CD4-positive, alpha-beta memory T cell (primary cell): ENCODE results near the gene SUPV3L1. TPM values are rescaled to one million over a fixed set of nuclear protein-coding genes. Genes with fewer than 3 reads are reported as not detected.

ENCODE experiments used
- CTCF ChIA-PET: fragments of 350-600 bp; sonication (Branson Sonifier 250); formaldehyde crosslinking; loops from one replicate; lab custom pipeline; 2021; ENCODE audit warnings: inconsistent platforms; ENCODE audit not compliant: partially characterized antibody; lab: Charles Lee
- POLR2A ChIA-PET: fragments of 350-600 bp; sonication (Branson Sonifier 250); formaldehyde crosslinking; loops from one replicate; lab custom pipeline; 2021; ENCODE audit not compliant: partially characterized antibody; lab: Charles Lee
- DNase-seq, 5 donors: peaks; one replicate each; pipeline versions ENCODE4 v3.0.0 to v3.0.0-alpha.2; 2020 to 2022; ENCODE audit warnings: mixed read lengths in 1 of 5
- H3K27ac ChIP-seq: one replicate; pipeline ENCODE4 v1.7.0; 2013; ENCODE audit warnings: low read depth, low read length
- H3K27me3 ChIP-seq: 2 replicates; pipeline ENCODE4 v1.7.0; 2013; ENCODE audit warnings: mild to moderate bottlenecking, low read length, moderate library complexity; ENCODE audit not compliant: insufficient read depth
- H3K36me3 ChIP-seq: 2 replicates; pipeline ENCODE4 v1.7.0; 2013; ENCODE audit warnings: mild to moderate bottlenecking, low read length, moderate library complexity; ENCODE audit not compliant: insufficient read depth
- H3K4me1 ChIP-seq: 2 replicates; pipeline ENCODE4 v1.7.0; 2013; ENCODE audit warnings: mild to moderate bottlenecking, low read length, moderate library complexity; ENCODE audit not compliant: insufficient read depth
- H3K4me3 ChIP-seq, 2 donors: one replicate each; pipeline ENCODE4 v1.7.0; 2013; ENCODE audit warnings: low read length in 2 of 2, mild to moderate bottlenecking in 1 of 2
- H3K9me3 ChIP-seq, 2 donors: one replicate each; pipeline ENCODE4 v1.7.0; 2013; ENCODE audit warnings: low read length in 2 of 2, control low read depth in 1 of 2; ENCODE audit not compliant: control insufficient read depth in 1 of 2
- H3K27ac Mint-ChIP-seq, 7 donors: one replicate each; pipeline ENCODE4 v1.8.0; 2020 to 2021; ENCODE audit warnings: mixed read lengths in 7 of 7, mild to moderate bottlenecking in 6 of 7, inconsistent platforms in 3 of 7, moderate library complexity in 3 of 7
- H3K27me3 Mint-ChIP-seq, 2 donors: one replicate each; pipeline ENCODE4 v1.8.0; 2020 to 2021; ENCODE audit warnings: mixed read lengths in 2 of 2
- H3K36me3 Mint-ChIP-seq, 2 donors: one replicate each; pipeline ENCODE4 v1.8.0; 2020 to 2021; ENCODE audit warnings: mixed read lengths in 2 of 2, inconsistent platforms in 1 of 2, mild to moderate bottlenecking in 1 of 2
- H3K4me1 Mint-ChIP-seq, 4 donors: one replicate each; pipeline ENCODE4 v1.8.0; 2020 to 2021; ENCODE audit warnings: mixed read lengths in 4 of 4, mild to moderate bottlenecking in 1 of 4
- H3K4me3 Mint-ChIP-seq, 8 donors: one replicate each; pipeline ENCODE4 v1.8.0; 2020 to 2021; ENCODE audit warnings: mixed read lengths in 8 of 8, mild to moderate bottlenecking in 7 of 8, moderate library complexity in 6 of 8, inconsistent platforms in 3 of 8
- H3K9me3 Mint-ChIP-seq, 8 donors: one replicate each; pipeline ENCODE4 v1.8.0; 2020 to 2021; ENCODE audit warnings: mixed read lengths in 8 of 8, mild to moderate bottlenecking in 5 of 8, inconsistent platforms in 3 of 8, moderate library complexity in 1 of 8
- intact Hi-C: fragments of 100-400 bp; cut with micrococcal nuclease; formaldehyde crosslinking; loops from one replicate; pipeline ENCODE4 v1.15.1; 2023
- polyA plus RNA-seq, 2 donors: library from polyadenylated mRNA; unstranded; fragments of 300-500 nt; fragmentation: Illumina TruSeq; gene quantifications; one replicate each; pipeline ENCODE4 v1.2.3, GENCODE V29; 2021
- total RNA-seq, 2 experiments: library from RNA; stranded (reverse); gene quantifications; one replicate each; pipeline ENCODE4 v1.2.3, GENCODE V29; 2021

Gene SUPV3L1
- total and polyA plus RNA-seq, 4 experiments from 2014 or later, result 14.2 to 39.0 (median 28.6) TPM

- intact Hi-C loops, result no loop called here
- CTCF ChIA-PET, result interaction anchor here (0.7 to 1.9 kb wide), 4 partner anchors 8 to 15 kb away, joined by 3 to 9 read pairs (median 4); no protein-coding TSS in a partner anchor
- Mint-ChIP-seq H3K27ac (peak within 1 kb of the TSS in 3 of 7 donors; percentile 52 to 96 (median 75)), H3K4me3 (no peak within 1 kb of the TSS), H3K36me3 (no peaks in the 10 kb centered on the region), H3K27me3 (no peaks in the 10 kb centered on the region), H3K4me1 (peaks cover 22 to 52% (median 30%) of the 10 kb centered on the region in 4 donors), H3K9me3 (peaks cover 0 to 4% (median 0%) of the 10 kb centered on the region in 8 donors)
- H3K27me3 ChIP-seq, result no peaks in the 10 kb centered on the region
- POLR2A ChIA-PET, result interaction anchor here (1.0 to 2.9 kb wide), 2 partner anchors 9 to 13 kb away, joined by 3 to 12 read pairs; no protein-coding TSS in a partner anchor
- no peak for DNase-seq
- no peak within 1 kb of the TSS for H3K27ac ChIP-seq
- no peaks in the 10 kb centered on the region for H3K9me3 ChIP-seq
- no peak within 1 kb of the TSS for H3K4me3 ChIP-seq
- no peaks in the 10 kb centered on the region for H3K36me3 ChIP-seq
- peaks cover 40% of the 10 kb centered on the region for H3K4me1 ChIP-seq
These were observed 40.0 kb downstream of the SUPV3L1 start, which contains the start of gene HKDC1 for GRCh38 chr10:69220041-69220451. HKDC1 (plus strand) TSS chr10:69220332; CDS start chr10:69220436, 104 bp downstream.

DNA sequence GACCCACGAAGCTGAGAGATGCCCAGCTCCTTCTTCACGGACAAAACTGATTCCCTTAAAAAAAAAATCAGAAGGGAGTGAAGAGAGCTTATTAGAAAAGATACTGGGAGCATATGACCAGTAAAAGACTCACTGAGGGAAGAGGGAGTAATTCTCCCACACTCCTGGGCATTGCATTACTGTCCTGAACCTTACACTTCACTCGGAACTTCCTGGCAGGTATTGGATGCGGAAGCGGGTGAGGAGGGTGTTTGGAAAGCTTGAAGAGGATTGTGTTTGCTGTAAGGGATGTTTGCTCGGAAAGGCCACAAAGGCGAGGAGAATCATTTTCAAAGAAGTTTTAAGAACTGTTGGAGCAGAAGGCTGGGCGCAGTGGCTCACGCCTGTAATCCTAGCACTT lies 40.5 kb downstream of the SUPV3L1 start:
- H3K4me1 Mint-ChIP-seq, result peaks cover 23 to 52% (median 31%) of the 10 kb centered on the region in 4 donors

DNA sequence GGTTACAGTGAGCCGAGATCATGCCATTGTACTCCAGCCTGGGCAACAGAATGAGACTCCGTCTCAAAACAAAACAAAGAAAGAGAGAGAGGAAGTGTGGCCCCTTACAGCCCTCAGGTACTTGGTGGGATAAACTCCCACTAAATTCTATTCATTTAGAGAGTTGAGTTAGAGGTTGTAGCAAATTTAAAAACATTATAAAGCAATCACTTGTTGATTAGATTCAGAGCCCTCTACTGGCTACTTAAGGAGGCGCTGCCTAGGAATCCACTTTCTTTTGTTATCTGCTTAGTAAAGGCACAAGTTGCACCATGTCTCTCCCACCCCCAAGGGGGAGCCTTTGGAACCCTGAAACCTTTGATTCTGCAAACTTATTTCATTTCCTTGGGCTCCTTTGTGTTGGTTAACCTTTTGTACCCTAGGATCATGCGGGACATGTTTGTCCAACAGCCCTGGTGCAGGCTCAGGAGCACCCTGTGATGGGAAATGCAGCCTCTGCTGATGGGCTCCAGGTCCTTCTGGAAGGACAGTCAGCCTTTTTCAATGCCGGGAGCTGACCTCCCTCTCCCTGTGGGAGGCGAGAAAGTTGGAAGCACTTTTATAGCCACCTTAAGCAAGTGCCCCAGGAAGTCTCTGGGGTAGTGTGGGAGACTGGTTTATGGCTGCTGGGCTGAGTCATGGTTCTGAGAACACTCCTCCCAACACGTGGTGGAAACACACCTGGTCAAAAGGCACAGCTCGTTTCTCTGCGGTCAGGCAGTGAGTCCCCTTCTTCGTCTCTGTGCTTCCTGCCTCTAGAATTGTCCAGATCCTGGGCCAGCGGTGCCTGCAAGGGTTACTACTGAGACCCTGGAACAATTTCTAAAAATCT lies 42.4 kb downstream of the SUPV3L1 start:
- ChIA-PET POLR2A (interaction anchor here (0.8 to 2.9 kb wide), 8 partner anchors 9 to 135 kb away, joined by 3 to 12 read pairs (median 4); partner anchors contain the start of genes SRGN and SUPV3L1), CTCF (interaction anchor here (0.6 to 1.4 kb wide), 8 partner anchors 9 to 186 kb away, joined by 3 to 8 read pairs (median 3); no protein-coding TSS in a partner anchor)
- Histone ChIP-seq H3K27me3 (no peaks in the 10 kb centered on the region), H3K36me3 (no peaks in the 10 kb centered on the region), H3K4me1 (peaks cover 45% of the 10 kb centered on the region), H3K9me3 (no peaks in the 10 kb centered on the region), H3K4me3 (peak overlapping the region in 1 of 2 donors; percentile 42), H3K27ac (peak overlapping the region; percentile 41)
- Mint-ChIP-seq H3K27ac (peak overlapping the region; percentile 9 to 96 (median 78)), H3K4me1 (peaks cover 18 to 46% (median 33%) of the 10 kb centered on the region in 4 donors), H3K9me3 (no peaks in the 10 kb centered on the region), H3K36me3 (no peaks in the 10 kb centered on the region), H3K27me3 (no peaks in the 10 kb centered on the region), H3K4me3 (peak overlapping the region; percentile 41 to 88 (median 76))
- peak; percentile 51 to 87 (median 54) for DNase-seq
- intact Hi-C loops, result loop anchor here (1.0 kb wide), 5 partner anchors 10 to 217 kb away; partner anchors contain the start of genes SUPV3L1 and VPS26A

More for the DNA sequence above, 40.5 kb downstream of the SUPV3L1 start:
- DNase-seq, result no peak
- H3K4me3 Mint-ChIP-seq, result no peak overlapping the region
- H3K36me3 Mint-ChIP-seq, result no peaks in the 10 kb centered on the region
- no peaks in the 10 kb centered on the region for H3K27me3 Mint-ChIP-seq
- ChIA-PET POLR2A (interaction anchor here (1.0 to 2.9 kb wide), 2 partner anchors 9 to 13 kb away, joined by 3 to 12 read pairs; no protein-coding TSS in a partner anchor), CTCF (interaction anchor here (0.7 to 1.9 kb wide), 4 partner anchors 9 to 15 kb away, joined by 3 to 9 read pairs (median 4); no protein-coding TSS in a partner anchor)
- H3K9me3 Mint-ChIP-seq, result peaks cover 0 to under 1% (median 0%) of the 10 kb centered on the region in 8 donors
- H3K27ac ChIP-seq, result no peak overlapping the region
- H3K27me3 ChIP-seq, result no peaks in the 10 kb centered on the region
- no peaks in the 10 kb centered on the region for H3K9me3 ChIP-seq
- peak overlapping the region in 2 of 7 donors; percentile 52 to 75 for H3K27ac Mint-ChIP-seq
- H3K4me3 ChIP-seq, result no peak overlapping the region
- intact Hi-C loops, result no loop called here
- H3K36me3 ChIP-seq, result no peaks in the 10 kb centered on the region
- H3K4me1 ChIP-seq, result peaks cover 40% of the 10 kb centered on the region

- Histone ChIP-seq H3K4me3 (peak overlapping the region in 1 of 2 donors; percentile 42), H3K27me3 (no peaks in the 10 kb centered on the region), H3K4me1 (peaks cover 51% of the 10 kb centered on the region), H3K9me3 (no peaks in the 10 kb centered on the region), H3K36me3 (no peaks in the 10 kb centered on the region), H3K27ac (peak overlapping the region; percentile 41)
- no peaks in the 10 kb centered on the region for H3K27me3 Mint-ChIP-seq
- H3K36me3 Mint-ChIP-seq, result no peaks in the 10 kb centered on the region
- H3K27ac Mint-ChIP-seq, result peak overlapping the region in 6 of 7 donors; percentile 48 to 96 (median 80)
- ChIA-PET POLR2A (interaction anchor here (0.8 to 2.9 kb wide), 7 partner anchors 10 to 135 kb away, joined by 3 to 12 read pairs (median 4); partner anchors contain the start of genes SRGN and SUPV3L1), CTCF (interaction anchor here (0.6 to 1.4 kb wide), 7 partner anchors 8 to 39 kb away, joined by 3 to 8 read pairs (median 3); no protein-coding TSS in a partner anchor)
- H3K4me1 Mint-ChIP-seq, result peaks cover 24 to 52% (median 38%) of the 10 kb centered on the region in 4 donors
- intact Hi-C loops, result no loop called here
- no peak for DNase-seq
- H3K9me3 Mint-ChIP-seq, result no peaks in the 10 kb centered on the region
- peak overlapping the region in 7 of 8 donors; percentile 71 to 88 (median 77) for H3K4me3 Mint-ChIP-seq
These were observed 43.0 kb downstream of the SUPV3L1 start for GRCh38 chr10:69223028-69223342.

- no peaks in the 10 kb centered on the region for H3K27me3 ChIP-seq
- no peaks in the 10 kb centered on the region for H3K9me3 ChIP-seq
- H3K36me3 Mint-ChIP-seq, result no peaks in the 10 kb centered on the region
- H3K27ac ChIP-seq, result no peak overlapping the region
- POLR2A ChIA-PET, result interaction anchor here (1.0 to 3.0 kb wide), 3 partner anchors 10 to 20 kb away, joined by 3 to 13 read pairs (median 5); no protein-coding TSS in a partner anchor
- no peak overlapping the region for H3K4me3 ChIP-seq
- H3K9me3 Mint-ChIP-seq, result no peaks in the 10 kb centered on the region
- H3K4me1 Mint-ChIP-seq, result peaks cover 41 to 72% (median 57%) of the 10 kb centered on the region in 4 donors
- intact Hi-C loops, result no loop called here
- no peaks in the 10 kb centered on the region for H3K27me3 Mint-ChIP-seq
- no peaks in the 10 kb centered on the region for H3K36me3 ChIP-seq
- peaks cover 72% of the 10 kb centered on the region for H3K4me1 ChIP-seq
- CTCF ChIA-PET, result interaction anchor here (1.1 to 3.7 kb wide), 5 partner anchors 7 to 21 kb away, joined by 3 to 19 read pairs (median 5); no protein-coding TSS in a partner anchor
- H3K27ac Mint-ChIP-seq, result peak overlapping the region in 5 of 7 donors; percentile 47 to 91 (median 72)
- DNase-seq, result no peak
- H3K4me3 Mint-ChIP-seq, result peak overlapping the region in 6 of 8 donors; percentile 49 to 77 (median 69)
These were observed 45.0 kb downstream of the SUPV3L1 start for GRCh38 chr10:69224862-69225657.

- intact Hi-C loops, result no loop called here
- no peak overlapping the region for H3K27ac ChIP-seq
- no peaks in the 10 kb centered on the region for H3K36me3 Mint-ChIP-seq
- H3K4me3 Mint-ChIP-seq, result peak overlapping the region in 2 of 8 donors; percentile 20 to 69
- no peak overlapping the region for H3K4me3 ChIP-seq
- peaks cover 76% of the 10 kb centered on the region for H3K4me1 ChIP-seq
- H3K9me3 Mint-ChIP-seq, result no peaks in the 10 kb centered on the region
- no peaks in the 10 kb centered on the region for H3K27me3 ChIP-seq
- CTCF ChIA-PET, result interaction anchor here (1.1 to 3.7 kb wide), 5 partner anchors 8 to 183 kb away, joined by 3 to 19 read pairs (median 4); no protein-coding TSS in a partner anchor
- no peaks in the 10 kb centered on the region for H3K27me3 Mint-ChIP-seq
- DNase-seq, result no peak
- H3K36me3 ChIP-seq, result no peaks in the 10 kb centered on the region
- H3K9me3 ChIP-seq, result no peaks in the 10 kb centered on the region
- POLR2A ChIA-PET, result interaction anchor here (1.0 to 3.0 kb wide), 3 partner anchors 9 to 21 kb away, joined by 3 to 13 read pairs (median 5); no protein-coding TSS in a partner anchor
- peaks cover 41 to 72% (median 57%) of the 10 kb centered on the region in 4 donors for H3K4me1 Mint-ChIP-seq
- H3K27ac Mint-ChIP-seq, result peak overlapping the region in 2 of 7 donors; percentile 47 to 72
These were observed 45.6 kb downstream of the SUPV3L1 start for GRCh38 chr10:69225681-69226080.
